Activated CD4-positive, alpha-beta T cell treated with anti-CD3 and anti-CD28 coated beads, Interleukin-2, amount 50 U/mL, for 1 hour (primary cell): ENCODE data around the gene RGS12.

Experiments
- DNase-seq: peaks from one replicate; pipeline ENCODE4 v3.0.0-alpha.2; 2020

The RGS12 gene

DNA sequence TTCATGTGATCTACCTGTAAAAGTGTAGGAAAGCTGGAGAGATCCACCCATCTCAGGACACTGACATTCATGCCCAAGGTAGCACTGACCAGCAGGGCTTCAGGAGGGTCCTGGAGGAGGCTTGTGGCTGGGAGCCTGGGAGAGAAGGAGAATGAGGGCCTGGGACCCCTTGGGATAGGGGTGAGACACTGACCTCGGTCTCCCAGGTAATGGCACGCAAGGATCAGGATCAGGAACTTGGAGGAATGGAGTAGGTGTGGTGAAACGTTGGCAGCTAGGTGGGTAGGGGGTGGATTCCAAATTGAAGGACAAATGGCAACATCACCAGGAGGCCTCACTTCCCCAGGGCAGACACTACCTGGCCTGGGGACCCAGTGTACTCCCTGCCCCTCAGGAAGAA, 12.4 kb upstream of the RGS12 start:
- DNase-seq, result no peak

DNA sequence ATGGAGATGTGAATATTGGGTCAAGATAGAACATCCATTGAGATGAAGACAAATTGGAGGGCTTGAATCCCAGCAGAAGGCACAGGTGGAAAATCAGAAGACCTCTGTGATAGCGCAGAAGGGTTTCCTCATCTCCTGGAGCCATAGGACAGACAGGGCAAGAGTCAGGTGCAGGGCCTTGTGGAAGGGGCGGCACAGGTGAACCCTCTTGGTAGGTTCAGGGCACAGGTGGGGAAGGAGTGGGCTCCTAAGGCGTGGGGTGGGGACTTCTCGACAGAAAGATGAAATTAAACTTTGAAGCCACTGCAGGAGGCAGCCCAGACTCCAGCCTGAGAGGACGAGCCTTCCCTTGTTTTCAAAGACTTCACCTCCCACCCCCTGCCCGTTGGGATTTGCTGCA, 9.3 kb upstream of the RGS12 start:
- no peak for DNase-seq

DNA sequence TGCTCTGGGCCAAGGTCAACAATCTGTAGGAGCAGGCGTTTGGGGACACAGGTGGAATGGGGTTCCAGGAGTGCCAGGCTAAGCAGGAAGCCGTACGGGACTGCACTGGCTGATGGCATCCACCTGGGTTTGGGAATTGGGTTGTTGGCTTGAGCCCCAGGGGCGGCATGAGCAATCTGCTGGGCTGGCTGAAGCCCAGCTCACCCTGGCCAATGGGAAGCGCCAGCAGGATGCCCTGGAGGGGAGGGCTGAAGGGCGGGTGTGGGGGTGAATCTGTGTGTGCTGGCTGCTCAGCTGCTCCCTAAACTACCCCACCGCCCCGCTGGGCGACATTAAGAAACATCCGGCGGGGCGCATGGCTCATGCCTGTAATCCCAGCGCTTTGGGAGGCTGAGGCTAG, 8.9 kb upstream of the RGS12 start:
- no peak for DNase-seq

DNA sequence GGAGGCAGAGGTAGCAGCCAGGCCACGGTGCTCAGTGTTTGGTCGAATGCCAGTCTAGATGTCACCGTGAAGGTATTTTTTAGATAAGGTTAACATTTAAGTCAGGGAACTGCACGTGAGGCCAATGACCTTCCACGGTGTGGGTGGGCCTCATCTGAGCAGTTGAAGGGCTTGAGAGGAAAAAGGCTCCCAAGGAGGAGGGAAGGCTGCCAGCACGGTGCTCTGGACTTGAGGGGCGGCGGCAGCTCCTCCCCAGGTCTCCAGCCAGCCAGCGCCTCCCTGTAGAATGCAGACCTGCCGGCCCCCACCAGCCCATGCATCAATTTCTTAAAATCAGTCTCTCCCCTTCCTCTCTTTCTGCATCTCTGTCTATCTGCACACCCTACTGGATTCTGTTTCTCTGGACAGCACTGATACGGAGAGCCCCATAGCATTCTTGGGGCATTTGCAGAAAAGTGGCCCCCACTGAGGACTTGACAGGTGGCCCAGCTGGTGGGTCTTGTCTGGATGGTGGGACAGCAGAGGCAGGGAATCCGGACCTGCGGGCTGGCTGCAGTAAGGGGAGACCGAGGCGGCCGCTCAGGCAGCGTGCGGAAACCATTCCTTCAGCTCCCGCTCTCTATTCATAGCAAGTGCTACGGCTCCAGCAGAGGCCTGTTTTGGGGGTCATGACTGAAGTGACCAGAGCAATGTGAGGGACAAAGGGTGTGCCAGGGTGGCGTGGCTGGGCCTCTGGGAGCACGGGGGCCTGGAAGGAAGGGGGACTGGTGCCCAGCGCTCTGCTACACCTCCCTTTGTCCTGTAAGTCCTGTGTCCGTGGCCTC, 7.9 kb upstream of the RGS12 start:
- DNase-seq, result no peak

DNA sequence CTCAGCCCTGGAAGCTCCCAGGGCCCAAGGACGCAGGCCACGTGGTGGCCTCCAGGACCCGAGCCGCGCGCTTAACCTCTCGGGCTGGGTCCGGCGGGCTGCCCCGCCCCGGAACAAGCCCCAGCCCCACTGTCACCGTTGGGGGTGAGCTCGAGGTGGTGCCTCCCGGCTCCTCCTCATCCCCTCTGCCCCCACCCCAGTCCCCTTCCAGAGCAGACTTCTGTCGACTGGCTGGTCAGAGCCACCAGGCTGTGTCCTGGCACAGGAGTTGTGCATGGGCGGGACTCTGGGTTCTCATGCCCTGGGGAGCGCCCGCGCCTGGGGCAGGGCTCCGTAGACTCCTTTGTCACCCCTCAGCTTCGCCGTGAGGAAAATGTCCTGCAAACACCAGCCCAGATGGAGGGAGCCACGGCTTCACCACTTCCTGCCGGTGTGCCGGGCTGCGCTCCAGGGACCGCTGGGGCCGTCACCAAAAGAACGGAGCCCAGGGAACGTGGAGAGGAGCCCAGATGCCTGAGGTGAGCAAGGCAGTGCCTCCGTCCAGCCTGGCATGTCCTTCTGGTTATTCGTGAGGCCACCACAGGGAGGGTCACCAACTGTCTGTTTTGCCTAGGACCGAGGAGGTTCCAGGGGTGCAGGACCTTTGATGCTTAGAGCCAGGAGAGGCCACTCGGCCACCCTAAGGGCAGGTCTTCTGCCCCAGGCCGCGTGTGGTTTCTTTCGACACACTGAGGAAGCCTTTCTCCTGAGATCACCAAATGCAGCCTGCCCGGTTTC, 7.1 kb upstream of the RGS12 start:
- DNase-seq, result no peak

DNA sequence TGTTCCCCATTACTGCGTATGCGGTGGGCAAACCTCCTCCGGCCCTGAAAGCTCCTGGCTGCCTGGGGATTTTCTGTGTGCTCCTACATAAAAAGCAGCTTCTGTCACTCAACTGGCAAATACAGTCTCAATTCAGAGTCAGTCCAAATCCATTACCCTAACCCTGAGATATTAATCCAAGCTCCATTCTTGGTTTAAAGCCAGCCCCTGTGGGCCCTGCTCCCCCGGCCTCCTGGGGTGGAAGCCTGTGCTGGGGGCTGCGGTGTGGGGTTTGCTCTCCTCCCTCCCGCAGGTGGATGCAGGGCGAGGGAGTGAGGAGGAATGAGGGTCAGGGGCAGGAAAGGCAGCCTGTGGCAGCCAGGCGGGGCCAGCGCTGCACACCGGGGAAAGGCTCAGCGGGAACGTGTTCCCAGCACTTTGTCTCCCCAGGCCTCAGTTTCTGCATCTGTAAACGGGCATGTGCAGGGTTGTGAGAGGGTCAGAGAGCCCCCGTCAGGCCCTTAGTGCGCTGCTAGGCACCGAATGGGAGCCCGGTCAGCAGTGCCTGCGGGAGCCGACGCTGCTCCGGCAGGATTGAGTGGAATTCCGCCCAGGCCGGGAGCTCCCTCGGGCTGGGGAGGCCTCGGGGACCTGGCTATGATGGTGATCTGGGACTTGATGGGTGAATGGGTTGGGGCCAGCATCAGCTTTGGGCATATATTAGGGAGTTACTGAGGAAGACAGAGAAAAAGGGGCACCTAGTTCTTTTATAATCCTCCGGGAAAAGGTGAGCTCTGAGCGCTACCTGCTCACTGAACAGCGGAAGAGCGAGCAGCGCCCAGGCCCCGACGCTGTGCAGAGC, 6.3 kb upstream of the RGS12 start:
- no peak for DNase-seq

DNA sequence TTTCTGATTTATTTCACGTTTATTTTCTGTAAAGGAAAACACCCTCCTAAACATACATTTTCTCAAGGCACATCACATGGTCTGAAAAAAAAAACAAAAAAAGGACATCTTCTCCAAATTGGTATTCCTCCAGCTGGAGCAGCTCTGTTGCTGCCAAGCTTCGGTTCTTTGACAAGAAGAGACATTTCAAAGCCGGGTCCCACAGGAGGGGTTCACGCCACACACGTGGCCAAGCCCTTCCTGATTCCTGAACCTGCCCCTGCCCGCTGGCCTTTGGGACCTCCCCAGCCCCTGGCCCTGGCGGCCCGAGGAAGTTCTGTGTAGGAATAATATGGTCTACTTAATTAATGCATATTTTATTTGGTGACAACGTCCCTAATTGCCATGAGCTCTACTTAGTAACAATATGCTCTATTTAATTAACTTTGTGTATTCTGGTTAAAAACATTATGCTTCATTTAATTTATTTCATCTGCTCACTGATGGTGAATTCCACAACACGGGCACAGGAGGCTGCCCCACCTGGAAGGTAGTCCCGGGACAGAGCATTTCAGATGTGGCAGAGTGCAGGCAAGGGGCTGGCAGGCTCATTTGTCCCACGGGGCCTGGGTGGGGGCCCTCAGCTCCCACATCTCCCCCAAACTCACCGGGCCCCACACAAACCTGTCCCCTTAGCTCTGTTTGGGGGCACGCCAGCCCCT, 5.4 kb upstream of the RGS12 start:
- DNase-seq, result no peak

DNA sequence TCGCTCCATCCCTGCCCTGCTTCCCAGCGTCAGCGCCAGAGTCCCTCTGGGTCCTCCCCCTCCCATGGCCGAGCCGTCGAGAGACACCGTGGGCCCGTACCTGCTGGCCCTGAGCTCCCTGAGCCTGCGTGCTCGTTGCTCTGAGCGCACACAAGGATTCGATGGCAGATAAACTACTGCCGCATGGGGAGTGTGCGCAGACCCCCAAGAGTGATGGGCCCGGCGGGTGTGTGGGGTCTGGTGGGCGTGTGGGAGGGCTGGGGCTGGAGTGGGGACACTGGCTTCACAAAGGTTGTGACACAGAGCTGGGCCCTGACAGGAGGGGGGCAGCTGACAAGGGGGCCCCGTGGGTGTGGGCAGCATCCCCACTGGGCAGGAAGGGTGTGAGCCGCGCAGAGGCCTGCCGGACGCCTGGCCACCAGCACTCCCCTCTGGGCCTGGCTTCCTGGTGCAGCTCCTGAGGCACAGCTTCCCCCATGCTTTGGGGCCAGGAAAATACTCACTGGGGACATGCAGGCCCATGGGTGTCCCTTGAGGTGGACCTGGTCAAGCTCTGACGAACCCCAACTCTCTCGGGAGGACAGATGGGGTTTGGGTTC, 4.8 kb upstream of the RGS12 start:
- no peak for DNase-seq

DNA sequence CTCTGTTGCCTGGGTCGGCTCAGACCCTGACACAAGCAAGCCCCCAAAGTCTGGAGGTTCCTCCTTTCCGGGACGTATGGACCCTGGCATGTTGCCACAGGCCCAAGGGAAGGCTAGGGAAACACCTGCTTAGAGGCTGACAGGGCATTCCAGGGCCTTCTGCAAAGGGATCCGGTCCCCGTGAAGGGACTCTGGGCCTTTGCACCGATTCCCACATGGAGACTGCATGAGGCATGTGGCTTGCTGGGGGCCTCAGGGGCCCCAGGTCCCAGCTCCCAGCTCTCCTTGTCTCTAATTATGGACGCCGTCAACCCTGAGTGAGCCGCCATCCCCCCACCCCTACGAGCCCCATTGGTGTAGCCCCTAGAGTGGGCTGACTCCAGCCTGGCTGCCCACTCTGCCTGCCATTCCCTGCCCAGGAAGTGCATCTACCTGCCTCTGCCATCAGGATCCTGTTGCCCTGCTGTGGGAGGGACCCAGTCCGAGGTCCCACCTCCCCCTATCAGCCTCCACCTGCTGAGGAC, 4.2 kb upstream of the RGS12 start:
- DNase-seq, result no peak

DNA sequence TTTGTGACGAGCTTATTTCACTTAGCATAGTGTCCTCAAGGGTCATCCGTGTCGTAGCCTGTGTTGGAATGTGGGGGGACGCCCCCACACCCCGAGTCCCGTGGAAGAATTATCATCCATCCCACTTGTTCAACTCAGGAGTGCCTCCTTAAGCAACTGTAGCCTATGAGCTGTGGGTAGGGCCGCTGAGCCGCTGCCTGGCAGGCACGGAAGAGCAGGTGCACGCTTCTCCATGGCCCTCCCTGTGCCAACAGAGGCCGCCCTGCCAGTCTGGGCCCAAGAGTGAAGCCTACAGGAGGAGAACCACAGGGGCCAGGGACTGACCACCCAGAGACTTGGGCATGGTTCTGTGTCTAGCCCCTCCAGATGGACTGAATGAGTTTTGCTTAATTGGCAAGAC, 2.3 kb upstream of the RGS12 start:
- no peak for DNase-seq

DNA sequence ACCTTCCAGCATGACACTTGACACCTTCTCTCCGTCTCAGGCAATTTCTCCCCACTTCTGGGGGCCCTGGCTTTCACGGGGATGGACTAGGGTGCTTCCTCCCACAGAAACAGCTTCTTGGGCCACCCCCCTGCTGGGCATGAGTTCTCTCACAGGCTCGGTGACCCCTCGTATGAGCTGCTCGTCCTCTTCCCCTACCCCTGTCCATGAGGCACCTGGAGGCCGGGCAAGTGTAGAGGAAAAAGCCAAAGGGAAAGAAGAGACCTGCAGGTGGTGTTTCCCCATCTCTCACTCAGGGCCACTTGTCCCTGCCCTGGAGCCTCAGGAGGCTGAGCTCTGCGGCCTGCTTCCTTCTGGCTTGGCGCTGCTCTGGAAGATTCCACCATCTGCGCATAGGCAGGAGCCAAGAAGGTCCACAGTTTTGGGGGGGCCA, 1.9 kb upstream of the RGS12 start:
- no peak for DNase-seq

DNA sequence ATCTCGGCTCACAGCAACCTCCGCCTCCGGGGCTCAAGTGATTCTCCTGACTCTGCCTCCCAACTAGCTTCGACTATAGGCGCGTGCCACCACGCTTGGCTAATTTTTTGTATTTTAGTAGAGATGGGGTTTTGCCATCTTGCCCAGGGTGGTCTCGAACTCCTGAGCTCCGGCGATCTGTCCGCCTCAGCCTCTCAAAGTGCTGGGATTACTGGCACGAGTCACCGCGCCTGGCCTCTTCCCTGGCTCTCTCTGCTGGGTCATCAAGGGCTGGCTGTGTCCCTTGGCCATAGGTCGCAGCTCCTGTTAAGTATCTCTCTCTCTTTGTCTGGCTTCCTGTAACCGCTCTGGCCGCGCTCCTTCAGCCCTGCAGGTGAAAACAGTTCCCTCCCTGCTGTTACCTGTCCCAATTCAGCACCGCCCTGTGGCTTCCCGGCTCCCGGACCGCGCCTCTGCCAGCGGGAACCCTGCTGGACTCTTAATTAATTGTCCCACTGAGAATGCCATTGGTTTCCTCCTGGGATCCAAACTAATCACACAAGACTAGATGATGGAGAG, 1.3 kb upstream of the RGS12 start:
- DNase-seq, result no peak

DNA sequence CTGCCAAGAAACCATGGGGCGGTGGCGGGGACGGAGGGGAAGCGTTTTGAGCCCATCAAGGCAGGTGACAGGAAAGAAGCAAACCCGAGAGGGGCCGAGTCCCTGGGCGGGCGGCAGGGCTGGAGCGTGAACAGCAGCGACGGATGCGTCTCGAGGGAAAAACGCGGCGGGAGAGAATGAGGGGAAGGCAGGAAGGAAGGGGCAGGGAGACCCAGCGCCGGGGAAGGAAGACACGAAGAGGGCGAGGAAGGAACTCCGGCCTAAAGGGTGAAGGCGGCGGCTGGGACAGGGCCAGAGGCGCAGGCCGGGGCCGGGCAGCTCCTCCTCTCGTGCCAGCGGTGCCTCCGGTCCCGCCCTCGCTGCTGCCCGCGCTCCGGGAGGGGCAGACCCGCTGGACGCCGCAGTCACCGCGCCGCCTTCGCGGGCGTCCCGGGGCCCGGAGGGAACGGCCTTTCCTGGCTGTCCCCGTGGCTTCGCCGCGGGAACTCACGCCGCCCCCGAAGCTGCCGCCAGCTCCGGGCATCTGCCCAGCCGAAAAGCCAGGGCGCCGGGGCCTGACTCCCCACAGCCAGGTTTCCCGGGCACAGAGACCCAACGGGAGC, 751 bp upstream of the RGS12 start:
- no peak for DNase-seq

DNA sequence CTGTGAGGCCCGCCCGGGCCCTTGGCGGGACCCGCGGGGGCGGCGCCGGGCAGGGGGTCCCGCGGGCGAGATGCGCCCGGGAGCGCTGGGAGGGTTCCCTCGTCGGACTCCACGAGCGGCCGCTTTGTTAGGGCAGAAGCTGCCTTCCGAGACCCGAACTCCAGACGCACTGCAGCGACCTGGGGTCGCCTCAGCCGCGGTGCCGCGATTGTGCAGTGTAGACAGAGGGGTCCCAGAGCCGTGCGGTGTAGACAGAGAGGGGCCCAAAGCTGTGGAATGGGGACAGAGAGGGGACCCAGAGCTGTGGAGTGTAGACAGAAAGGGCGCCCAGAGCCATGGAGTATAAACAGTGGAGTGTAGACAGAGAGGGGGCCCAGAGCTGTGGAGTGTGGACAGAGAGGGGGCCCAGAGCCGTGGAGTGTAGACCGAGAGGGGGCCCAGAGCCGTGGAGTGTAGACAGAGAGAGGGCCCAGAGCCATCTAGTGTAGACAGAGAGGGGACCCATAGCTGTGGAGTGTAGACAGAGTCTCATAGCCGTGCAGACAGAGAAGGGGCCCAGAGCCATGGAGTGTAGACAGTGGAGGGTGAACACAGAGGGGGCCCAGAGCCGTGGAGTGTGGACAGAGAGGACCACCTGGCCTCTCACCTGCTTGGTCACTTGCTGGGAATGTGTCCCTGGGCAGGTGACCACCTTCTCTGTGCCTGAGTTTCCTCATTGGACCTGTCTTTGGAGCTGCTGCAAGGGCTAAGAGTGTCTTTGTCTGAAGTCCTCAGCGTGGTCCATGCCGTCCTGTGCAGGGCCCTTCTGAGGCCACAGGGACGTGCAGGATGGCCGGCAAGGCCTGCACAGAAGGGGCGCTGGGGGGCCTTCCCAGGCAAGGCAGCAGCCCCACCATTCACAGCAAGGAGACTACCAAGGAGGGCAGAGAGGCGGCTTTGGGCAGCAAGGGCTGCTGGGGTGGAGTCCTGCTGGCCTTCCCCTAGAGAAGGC, 875 bp downstream of the RGS12 start:
- no peak for DNase-seq

DNA sequence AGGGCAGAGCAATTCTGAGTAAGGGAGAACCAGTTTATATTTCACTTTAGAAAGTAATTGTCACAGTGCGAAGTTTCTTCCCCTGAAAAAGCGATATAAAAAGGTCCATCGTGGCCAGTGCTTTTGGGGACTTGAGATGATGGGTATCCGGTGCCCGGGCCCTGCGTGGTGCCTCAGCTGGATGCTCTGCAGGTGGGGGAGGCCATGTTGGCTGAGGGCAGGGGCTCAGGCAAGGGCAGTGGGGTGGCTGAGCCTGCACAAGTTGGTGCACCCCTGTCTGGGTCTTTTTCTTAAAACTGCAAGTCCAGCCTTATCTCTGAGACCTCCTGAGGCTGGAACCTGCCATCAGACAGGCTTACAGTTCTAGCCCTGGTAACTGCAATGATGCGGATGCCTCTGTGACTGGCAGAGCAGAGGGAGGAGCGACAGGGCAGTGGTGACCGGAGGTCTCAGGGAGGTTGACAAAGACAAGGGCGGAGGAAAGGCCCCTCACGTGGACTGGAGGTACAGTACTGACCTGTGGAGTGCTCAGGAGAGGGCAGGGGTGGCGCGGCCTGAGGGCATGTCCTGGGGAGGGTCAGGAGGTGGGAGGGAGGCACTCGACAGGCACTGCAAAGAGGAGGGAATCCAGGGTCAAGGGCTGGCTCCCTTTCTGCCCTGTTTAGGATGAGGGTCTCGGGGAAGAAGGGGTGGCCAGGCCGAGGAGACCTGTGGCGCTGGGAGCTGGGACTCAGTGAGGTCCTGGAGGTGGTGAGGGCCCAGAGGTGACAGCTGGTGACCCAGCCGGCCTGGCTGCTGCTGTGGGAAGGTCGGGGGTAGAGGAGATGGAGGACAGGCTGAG, 1.8 kb downstream of the RGS12 start:
- no peak for DNase-seq

DNA sequence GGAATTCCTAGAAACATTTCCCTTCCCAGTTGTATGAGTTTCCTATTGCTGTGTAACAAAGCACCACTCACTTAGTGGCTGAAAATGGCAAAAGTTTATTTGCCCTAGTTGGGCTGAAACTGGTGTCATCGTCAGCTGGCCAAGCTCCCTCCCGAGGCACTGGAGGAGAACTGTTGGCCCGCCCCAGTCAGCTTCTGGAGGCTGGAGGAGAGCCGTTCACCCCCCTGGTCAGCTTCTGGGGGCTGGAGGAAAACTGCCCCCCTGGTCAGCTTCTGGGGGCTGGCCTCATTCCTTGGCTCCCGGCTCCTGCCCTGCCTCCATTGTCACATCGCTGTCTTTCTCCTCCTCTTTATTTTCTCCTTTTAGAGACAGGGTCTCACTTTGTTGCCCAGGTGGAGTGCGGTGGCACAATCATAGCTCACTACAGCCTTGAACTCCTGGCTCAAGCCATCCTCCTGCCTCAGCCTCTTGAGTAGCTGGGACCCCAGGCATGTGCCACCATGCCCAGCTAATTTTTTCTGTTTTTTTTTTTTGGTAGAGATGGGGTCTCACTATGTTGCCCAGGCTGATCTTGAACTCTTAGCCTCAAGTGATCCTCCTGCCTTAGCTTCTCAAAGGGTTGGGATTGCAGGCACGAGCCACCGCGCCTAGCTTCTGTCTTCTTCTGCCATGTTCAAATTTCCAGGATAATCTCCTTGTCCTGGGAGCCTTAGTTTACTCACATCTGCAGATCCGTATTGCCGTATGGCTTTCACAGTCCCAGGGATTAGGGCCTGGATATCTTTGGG, 3.2 kb downstream of the RGS12 start:
- DNase-seq, result no peak

DNA sequence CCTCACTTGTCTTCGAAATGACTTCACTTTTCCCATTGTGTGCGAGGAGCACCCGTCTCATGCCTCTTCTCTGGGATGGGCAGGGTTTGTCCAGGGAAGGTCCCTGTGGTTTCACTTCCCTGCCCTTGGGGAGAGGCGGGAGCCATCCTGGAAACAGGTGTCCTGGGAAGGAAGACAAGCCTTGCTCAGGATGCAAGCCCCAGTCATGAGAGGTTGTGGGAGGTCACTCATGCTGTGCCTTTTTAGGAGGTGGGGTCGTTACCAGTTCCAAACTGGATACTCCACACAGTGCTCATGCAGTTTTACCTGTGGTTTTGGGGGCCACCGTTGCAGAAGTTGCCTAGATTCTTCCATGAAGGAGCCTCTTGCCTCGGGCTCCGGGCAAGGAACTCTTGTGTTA, 3.8 kb downstream of the RGS12 start:
- DNase-seq, result no peak
